ENCODE results near the gene ZNF593. TPM values are rescaled to one million over a fixed set of nuclear protein-coding genes. Genes with fewer than 3 reads are reported as not detected.

ZNF593 gene
- 19.6 to 27.0 TPM (median 22.4 TPM) in 3 replicates for total RNA-seq
- long read RNA-seq, transcript ZNF593-202 (3 exons, 675 nt): major isoform, 18 of 18 reads
- long read RNA-seq, partial matches to known transcripts: 0 of 18 reads
- long read RNA-seq, other reads (novel, unspliced or antisense): 0 of 18 reads

GRCh38 chr1:26169669-26170471, at the start of gene ZNF593:
Gene ZNF593 (plus strand): TSS chr1:26169908. CDS start chr1:26169984, 76 bp downstream.
- Mint-ChIP-seq H3K36me3 (ENCODE audit: low read depth) (no peaks in the 10 kb centered on the region), H3K4me3 (ENCODE audit: unreplicated experiment) (peak within 1 kb of the TSS; percentile 88), H3K27ac (ENCODE audit: unreplicated experiment) (peak within 1 kb of the TSS; percentile 82), H3K27me3 (ENCODE audit: low read depth) (no peaks in the 10 kb centered on the region), H3K9me3 (ENCODE audit: low read depth) (no peaks in the 10 kb centered on the region), H3K4me1 (ENCODE audit: low read depth) (peaks cover 11% of the 10 kb centered on the region)
- TF ChIP-seq CTCF (IDR thresholded peaks at IDR 0.05): peak; percentile 97
- DNase-seq (ENCODE audit: low spot score): peak; percentile 95

- TF ChIP-seq CTCF (IDR thresholded peaks at IDR 0.05): no peak
- no peak for DNase-seq (ENCODE audit: low spot score)
- Mint-ChIP-seq H3K27me3 (ENCODE audit: low read depth) (no peaks in the 10 kb centered on the region), H3K36me3 (ENCODE audit: low read depth) (peaks cover 10% of the 10 kb centered on the region), H3K4me1 (ENCODE audit: low read depth) (peaks cover 13% of the 10 kb centered on the region), H3K9me3 (ENCODE audit: low read depth) (no peaks in the 10 kb centered on the region), H3K4me3 (ENCODE audit: unreplicated experiment) (no peak overlapping the region), H3K27ac (ENCODE audit: unreplicated experiment) (no peak overlapping the region)
These were observed 47.6 kb upstream of the ZNF593 start for GRCh38 chr1:26121854-26122773.

- Mint-ChIP-seq H3K4me3 (ENCODE audit: unreplicated experiment) (no peak overlapping the region), H3K9me3 (ENCODE audit: low read depth) (no peaks in the 10 kb centered on the region), H3K4me1 (ENCODE audit: low read depth) (peaks cover 13% of the 10 kb centered on the region), H3K36me3 (ENCODE audit: low read depth) (peaks cover 7% of the 10 kb centered on the region), H3K27me3 (ENCODE audit: low read depth) (peaks cover 2% of the 10 kb centered on the region), H3K27ac (ENCODE audit: unreplicated experiment) (no peak overlapping the region)
- no peak for TF ChIP-seq CTCF (IDR thresholded peaks at IDR 0.05)
- DNase-seq (ENCODE audit: low spot score): no peak
These were observed 46.4 kb upstream of the ZNF593 start for GRCh38 chr1:26122988-26123973.

- Mint-ChIP-seq H3K27ac (ENCODE audit: unreplicated experiment) (no peak overlapping the region), H3K9me3 (ENCODE audit: low read depth) (no peaks in the 10 kb centered on the region), H3K27me3 (ENCODE audit: low read depth) (peaks cover 2% of the 10 kb centered on the region), H3K4me1 (ENCODE audit: low read depth) (peaks cover 11% of the 10 kb centered on the region), H3K36me3 (ENCODE audit: low read depth) (peaks cover 7% of the 10 kb centered on the region), H3K4me3 (ENCODE audit: unreplicated experiment) (no peak overlapping the region)
- no peak for TF ChIP-seq CTCF (IDR thresholded peaks at IDR 0.05)
- DNase-seq (ENCODE audit: low spot score): no peak
These were observed 45.0 kb upstream of the ZNF593 start for GRCh38 chr1:26124418-26125331.

Measured in chondrocyte (in vitro differentiated cells).